OCI-LY7 (cell line): ENCODE data around the gene ATP5F1D. TPM values are rescaled to one million over a fixed set of nuclear protein-coding genes. Genes with fewer than 3 reads are reported as not detected.

Experiments
- BruUV-seq: library from RNA; stranded (reverse); fragments of 400-500 nt; replicated peaks from 2 replicates; lab custom pipeline; 2021; lab: Mats Ljungman, UMichigan
- CTCF ChIA-PET: fragments of 300-600 bp; sonication (Branson Sonifier 250); formaldehyde crosslinking; loops from one replicate; lab custom pipeline; 2022; ENCODE audit warnings: antibody characterized with exemption; ENCODE audit not compliant: unreplicated experiment; lab: Charles Lee
- POLR2A ChIA-PET: fragments of 300-600 bp; sonication (Branson Sonifier 250); formaldehyde crosslinking; loops from one replicate; lab custom pipeline; 2022; ENCODE audit warnings: antibody characterized with exemption; lab: Charles Lee
- DNase-seq: peaks from one replicate; pipeline ENCODE4 v3.0.0-alpha.2; 2015; ENCODE audit warnings: low spot score
- H2AFZ ChIP-seq: fragments of 200-600 bp; sonication (generic), shearing (Covaris generic); 2 replicates; pipeline ENCODE4 v1.6.1; 2014; ENCODE audit warnings: mild to moderate bottlenecking, antibody characterized with exemption, low read length, moderate library complexity
- H3K27ac ChIP-seq: fragments of 200-600 bp; sonication (generic); 2 replicates; pipeline ENCODE4 v1.5.1; 2014; ENCODE audit warnings: mixed run types, low read depth, mild to moderate bottlenecking, moderate library complexity, low read length, inconsistent platforms; ENCODE audit not compliant: poor library complexity, severe bottlenecking
- H3K36me3 ChIP-seq: fragments of 200-600 bp; sonication (generic); 2 replicates; pipeline ENCODE4 v1.6.1; 2014; ENCODE audit warnings: mild to moderate bottlenecking, antibody characterized with exemption, low read length, moderate library complexity, mixed read lengths; ENCODE audit not compliant: insufficient read depth
- H3K4me1 ChIP-seq: fragments of 200-600 bp; sonication (generic); 2 replicates; pipeline ENCODE4 v1.5.1; 2014; ENCODE audit warnings: mild to moderate bottlenecking, low read length; ENCODE audit not compliant: insufficient read depth, poor library complexity, severe bottlenecking
- H3K4me2 ChIP-seq: fragments of 200-600 bp; sonication (generic); 2 replicates; pipeline ENCODE4 v1.6.1; 2014; ENCODE audit warnings: mild to moderate bottlenecking, low read length
- H3K4me3 ChIP-seq: fragments of 200-600 bp; sonication (generic); 2 replicates; pipeline ENCODE4 v1.5.1; 2014; ENCODE audit warnings: mild to moderate bottlenecking, low read depth, low read length; ENCODE audit not compliant: poor library complexity, severe bottlenecking
- H3K79me2 ChIP-seq: fragments of 200-600 bp; sonication (generic); 2 replicates; pipeline ENCODE4 v1.6.1; 2016; ENCODE audit warnings: low read depth, mild to moderate bottlenecking, low read length, moderate library complexity, mixed read lengths; ENCODE audit not compliant: insufficient read depth
- H3K9me2 ChIP-seq: fragments of 200-600 bp; sonication (generic); 2 replicates; pipeline ENCODE4 v1.6.1; 2016; ENCODE audit warnings: mild to moderate bottlenecking, low read length, mixed read lengths; ENCODE audit not compliant: insufficient read depth
- H3K9me3 ChIP-seq: fragments of 200-600 bp; sonication (generic); 2 replicates; pipeline ENCODE4 v1.6.1; 2014; ENCODE audit warnings: mild to moderate bottlenecking, mixed run types, low read length, mixed read lengths
- H4K20me1 ChIP-seq: fragments of 200-600 bp; sonication (generic); 2 replicates; pipeline ENCODE4 v1.6.1; 2014; ENCODE audit warnings: mild to moderate bottlenecking, antibody characterized with exemption, low read length, moderate library complexity, mixed read lengths; ENCODE audit not compliant: insufficient read depth
- CTCF ChIP-seq: fragments of 200-600 bp; sonication (generic); conservative IDR thresholded peaks from 2 replicates; pipeline ENCODE4 v1.5.1; 2014; ENCODE audit warnings: mild to moderate bottlenecking, antibody characterized with exemption, low read length, moderate library complexity, mixed read lengths
- EZH2phosphoT487 ChIP-seq: fragments of 200-600 bp; sonication (generic); IDR thresholded peaks from 2 replicates; pipeline ENCODE4 v1.6.1; 2018; ENCODE audit warnings: low read depth, borderline replicate concordance, mild to moderate bottlenecking, mixed run types, antibody characterized with exemption, low read length, moderate library complexity, mixed read lengths
- intact Hi-C: fragments of 100-400 bp; cut with micrococcal nuclease; formaldehyde crosslinking; loops from one replicate; pipeline ENCODE4 v1.10.0; 2022; ENCODE audit not compliant: unreplicated experiment
- total RNA-seq, 2 experiments: library from RNA; depleted of rRNA in 1 of 2; stranded (reverse); fragments of >200 nt in 1 of 2; shearing (Covaris generic) in 1 of 2; gene quantifications; 2 replicates each; pipeline ENCODE4 v1.2.3, GENCODE V29; 2014 to 2022

The ATP5F1D gene
- total RNA-seq, 2 experiments from 2014 or later, result 51.8 to 266 TPM

GRCh38 chr19:1258163-1258492 lies 16.6 kb downstream of the ATP5F1D start:
- peak overlapping the region; percentile 90 for H3K4me2 ChIP-seq
- intact Hi-C loops, result no loop called here
- H3K79me2 ChIP-seq, result peaks cover 35% of the 10 kb centered on the region; the same call in 1 of the 2 replicates
- peak overlapping the region; percentile 87 for H3K27ac ChIP-seq
- 0 out of 2 replicates have a peak, but pooled peaks cover 7% of the 10 kb centered on the region for H4K20me1 ChIP-seq
- H3K9me3 ChIP-seq, result no peaks in the 10 kb centered on the region
- H3K36me3 ChIP-seq, result peaks cover 51% of the 10 kb centered on the region
- no peak for DNase-seq
- peak overlapping the region; percentile 78 for H3K4me3 ChIP-seq
- CTCF ChIA-PET, result no interaction called here
- H3K9me2 ChIP-seq, result no peaks in the 10 kb centered on the region
- H3K4me1 ChIP-seq, result peaks cover 54% of the 10 kb centered on the region
- TF ChIP-seq CTCF (0 out of 2 replicates have a peak, but pooled peaks have one; percentile 1), EZH2phosphoT487 (no peak)
- POLR2A ChIA-PET, result no interaction called here
- no peak overlapping the region for H2AFZ ChIP-seq
- TSS peak; percentile 77 for BruUV-seq

GRCh38 chr19:1258707-1259205 lies 17.2 kb downstream of the ATP5F1D start:
- intact Hi-C loops, result no loop called here
- Histone ChIP-seq H2AFZ (no peak overlapping the region), H3K4me2 (peak overlapping the region; percentile 90), H3K79me2 (peaks cover 33% of the 10 kb centered on the region; the same call in 1 of the 2 replicates), H3K36me3 (peaks cover 45% of the 10 kb centered on the region), H4K20me1 (0 out of 2 replicates have a peak, but pooled peaks cover 1% of the 10 kb centered on the region), H3K4me1 (peaks cover 54% of the 10 kb centered on the region), H3K27ac (peak overlapping the region; percentile 87), H3K9me3 (no peaks in the 10 kb centered on the region), H3K4me3 (peak overlapping the region; percentile 78), H3K9me2 (no peaks in the 10 kb centered on the region)
- no TSS peak for BruUV-seq
- peak; percentile 46 for DNase-seq
- ChIA-PET CTCF (no interaction called here), POLR2A (interaction anchor here (1.0 kb wide), 1 partner anchor 10 kb away, joined by 4 read pairs; no protein-coding TSS in a partner anchor)
- TF ChIP-seq CTCF (0 out of 2 replicates have a peak, but pooled peaks have one; percentile 13), EZH2phosphoT487 (no peak)

- TF ChIP-seq CTCF (no peak), EZH2phosphoT487 (no peak)
- CTCF ChIA-PET, result no interaction called here
- BruUV-seq, result no TSS peak
- peak; percentile 79 for DNase-seq
- Histone ChIP-seq H3K4me1 (peaks cover 59% of the 10 kb centered on the region), H3K27ac (peak overlapping the region; percentile 87), H3K4me3 (peak overlapping the region; percentile 78), H3K36me3 (peaks cover 45% of the 10 kb centered on the region), H3K9me3 (no peaks in the 10 kb centered on the region), H3K9me2 (no peaks in the 10 kb centered on the region), H4K20me1 (no peaks in the 10 kb centered on the region), H2AFZ (no peak overlapping the region), H3K4me2 (peak overlapping the region; percentile 90), H3K79me2 (peaks cover 32% of the 10 kb centered on the region; the same call in 1 of the 2 replicates)
- POLR2A ChIA-PET, result interaction anchor here (1.0 kb wide), 1 partner anchor 9 kb away, joined by 4 read pairs; no protein-coding TSS in a partner anchor
- intact Hi-C loops, result no loop called here
Observed at GRCh38 chr19:1259206-1259875, 17.8 kb downstream of the ATP5F1D start.
